ENCODE measurements around the gene LEKR1. TPM values are rescaled to one million over a fixed set of nuclear protein-coding genes. Genes with fewer than 3 reads are reported as not detected.

Gene LEKR1
- total and polyA plus RNA-seq, 9 of the 15 experiments (the other 6 are each of a cell fraction or from before 2014, with no cell fraction given), result 0.76 to 1.8 (median 1.2) TPM

DNA sequence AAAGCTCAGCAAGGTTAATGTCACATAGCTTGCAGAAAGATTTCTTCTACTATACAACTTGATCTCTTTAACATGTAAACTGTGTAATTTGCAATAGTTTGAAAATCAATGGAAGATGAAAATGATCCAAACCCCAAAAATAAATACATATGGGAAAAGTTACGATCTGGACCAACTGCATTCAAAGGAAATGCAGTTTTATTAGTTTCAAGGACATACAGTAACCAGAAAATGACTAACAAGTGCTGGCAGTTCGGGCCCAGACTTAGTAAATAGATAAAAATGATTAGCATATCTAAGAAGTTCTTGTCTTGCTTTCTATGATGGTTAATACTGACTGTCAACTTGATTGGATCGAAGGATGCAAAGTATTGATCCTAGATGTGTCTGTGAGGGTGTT, 37.3 kb upstream of the LEKR1 start (continued):
- TF ChIP-seq, protein P1, sequence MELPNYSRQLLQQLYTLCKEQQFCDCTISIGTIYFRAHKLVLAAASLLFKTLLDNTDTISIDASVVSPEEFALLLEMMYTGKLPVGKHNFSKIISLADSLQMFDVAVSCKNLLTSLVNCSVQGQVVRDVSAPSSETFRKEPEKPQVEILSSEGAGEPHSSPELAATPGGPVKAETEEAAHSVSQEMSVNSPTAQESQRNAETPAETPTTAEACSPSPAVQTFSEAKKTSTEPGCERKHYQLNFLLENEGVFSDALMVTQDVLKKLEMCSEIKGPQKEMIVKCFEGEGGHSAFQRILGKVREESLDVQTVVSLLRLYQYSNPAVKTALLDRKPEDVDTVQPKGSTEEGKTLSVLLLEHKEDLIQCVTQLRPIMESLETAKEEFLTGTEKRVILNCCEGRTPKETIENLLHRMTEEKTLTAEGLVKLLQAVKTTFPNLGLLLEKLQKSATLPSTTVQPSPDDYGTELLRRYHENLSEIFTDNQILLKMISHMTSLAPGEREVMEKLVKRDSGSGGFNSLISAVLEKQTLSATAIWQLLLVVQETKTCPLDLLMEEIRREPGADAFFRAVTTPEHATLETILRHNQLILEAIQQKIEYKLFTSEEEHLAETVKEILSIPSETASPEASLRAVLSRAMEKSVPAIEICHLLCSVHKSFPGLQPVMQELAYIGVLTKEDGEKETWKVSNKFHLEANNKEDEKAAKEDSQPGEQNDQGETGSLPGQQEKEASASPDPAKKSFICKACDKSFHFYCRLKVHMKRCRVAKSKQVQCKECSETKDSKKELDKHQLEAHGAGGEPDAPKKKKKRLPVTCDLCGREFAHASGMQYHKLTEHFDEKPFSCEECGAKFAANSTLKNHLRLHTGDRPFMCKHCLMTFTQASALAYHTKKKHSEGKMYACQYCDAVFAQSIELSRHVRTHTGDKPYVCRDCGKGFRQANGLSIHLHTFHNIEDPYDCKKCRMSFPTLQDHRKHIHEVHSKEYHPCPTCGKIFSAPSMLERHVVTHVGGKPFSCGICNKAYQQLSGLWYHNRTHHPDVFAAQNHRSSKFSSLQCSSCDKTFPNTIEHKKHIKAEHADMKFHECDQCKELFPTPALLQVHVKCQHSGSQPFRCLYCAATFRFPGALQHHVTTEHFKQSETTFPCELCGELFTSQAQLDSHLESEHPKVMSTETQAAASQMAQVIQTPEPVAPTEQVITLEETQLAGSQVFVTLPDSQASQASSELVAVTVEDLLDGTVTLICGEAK (IDR thresholded peaks at IDR 0.05), result 0 out of 2 replicates have a peak, but pooled peaks have one; percentile 14
- TF ChIP-seq, protein P1 (CRISPR knock-in tag; IDR thresholded peaks at IDR 0.05), result no peak

All from K562 (cell line).